Right kidney (tissue), 1 donor: ENCODE measurements around the gene CENATAC.
"Not testable (repeated sequence)": the region's sequence is repeated elsewhere in the genome, so short reads cannot be mapped to it uniquely, and the experiment has no call there.

Experiments
- DNase-seq: peaks from one replicate; pipeline ENCODE4 v3.0.0-alpha.2; 2016

The CENATAC gene

GRCh38 chr11:119025978-119026766, 28.2 kb downstream of the CENATAC start:
- DNase-seq = no peak

- no peak for DNase-seq
Observed at GRCh38 chr11:119026970-119027369, 29.0 kb downstream of the CENATAC start.

DNA sequence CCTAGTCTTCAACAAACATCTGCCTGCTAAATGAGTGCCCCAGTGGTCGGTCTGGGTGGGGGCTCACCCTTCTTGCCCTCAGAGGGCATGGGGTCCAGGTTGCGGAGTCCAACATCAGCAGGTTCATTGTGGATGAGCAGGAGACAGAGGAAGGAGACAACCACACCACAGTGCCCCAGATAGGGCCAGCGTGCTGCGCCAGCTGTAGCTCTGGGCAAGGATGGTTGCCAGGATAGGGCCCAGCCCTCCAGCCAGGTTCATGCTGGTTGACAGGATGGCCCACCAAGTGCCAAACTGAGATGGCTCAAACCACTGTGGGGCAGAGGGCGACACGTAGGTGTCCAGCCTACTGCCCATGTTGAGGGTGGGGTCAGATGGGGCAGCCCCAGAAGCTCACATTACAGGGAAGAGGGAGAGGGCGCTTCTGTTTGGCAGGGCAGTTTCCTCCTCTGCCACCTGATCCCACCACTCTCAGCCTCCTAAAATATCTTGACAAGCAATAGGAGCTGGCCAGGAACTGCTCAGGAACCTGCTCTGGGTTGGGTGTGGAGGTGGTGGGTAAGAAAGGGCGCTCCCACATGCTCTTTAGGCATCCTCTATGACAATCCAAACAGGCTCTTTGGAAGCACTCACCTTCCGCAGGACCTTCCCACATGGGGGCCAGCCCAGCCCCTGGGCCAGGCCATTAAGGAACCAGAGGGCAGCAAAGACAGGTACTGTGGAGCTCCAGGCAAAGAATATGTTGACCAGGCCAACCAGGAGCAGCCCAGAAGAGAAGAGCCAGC, 29.8 kb downstream of the CENATAC start:
- DNase-seq = no peak

- DNase-seq = no peak
Observed at GRCh38 chr11:119028346-119029068, 30.6 kb downstream of the CENATAC start.

GRCh38 chr11:119029069-119029339, 31.1 kb downstream of the CENATAC start:
- no peak for DNase-seq

DNA sequence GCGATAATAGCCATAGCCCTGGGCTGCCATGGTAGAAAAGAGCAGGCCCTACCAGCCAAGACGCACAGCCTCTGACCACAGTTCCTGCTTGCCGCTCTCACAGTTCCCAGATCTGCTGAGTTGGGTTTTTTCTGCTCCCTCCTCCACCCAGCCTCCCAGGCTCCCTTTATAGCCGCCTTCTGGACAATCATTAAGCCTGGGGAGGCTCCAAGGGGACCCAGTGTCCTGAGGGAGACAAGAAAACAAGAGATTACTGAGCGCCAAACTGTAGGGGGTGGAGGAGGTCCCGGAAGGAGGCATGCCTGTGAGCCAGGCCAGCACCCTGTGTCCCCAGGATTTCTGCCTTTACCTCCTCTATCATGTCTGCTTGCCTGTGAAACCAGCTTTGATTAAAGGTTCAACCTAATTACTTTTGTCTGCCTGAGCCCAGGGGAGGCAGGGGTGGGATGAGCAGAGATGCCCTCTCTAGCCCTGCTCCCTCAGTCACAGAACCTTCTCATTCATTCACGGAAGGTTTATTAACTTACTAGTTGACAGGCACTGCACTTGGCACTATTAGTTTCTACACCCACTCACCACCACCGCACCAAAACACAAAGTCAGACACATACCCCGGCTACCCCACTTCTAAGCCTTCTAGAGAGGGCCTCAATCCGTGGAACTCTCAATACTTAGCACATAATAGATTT, 31.5 kb downstream of the CENATAC start:
- peak; percentile 58 for DNase-seq

- DNase-seq = no peak
Observed at GRCh38 chr11:119030029-119030328, 32.0 kb downstream of the CENATAC start.

DNA sequence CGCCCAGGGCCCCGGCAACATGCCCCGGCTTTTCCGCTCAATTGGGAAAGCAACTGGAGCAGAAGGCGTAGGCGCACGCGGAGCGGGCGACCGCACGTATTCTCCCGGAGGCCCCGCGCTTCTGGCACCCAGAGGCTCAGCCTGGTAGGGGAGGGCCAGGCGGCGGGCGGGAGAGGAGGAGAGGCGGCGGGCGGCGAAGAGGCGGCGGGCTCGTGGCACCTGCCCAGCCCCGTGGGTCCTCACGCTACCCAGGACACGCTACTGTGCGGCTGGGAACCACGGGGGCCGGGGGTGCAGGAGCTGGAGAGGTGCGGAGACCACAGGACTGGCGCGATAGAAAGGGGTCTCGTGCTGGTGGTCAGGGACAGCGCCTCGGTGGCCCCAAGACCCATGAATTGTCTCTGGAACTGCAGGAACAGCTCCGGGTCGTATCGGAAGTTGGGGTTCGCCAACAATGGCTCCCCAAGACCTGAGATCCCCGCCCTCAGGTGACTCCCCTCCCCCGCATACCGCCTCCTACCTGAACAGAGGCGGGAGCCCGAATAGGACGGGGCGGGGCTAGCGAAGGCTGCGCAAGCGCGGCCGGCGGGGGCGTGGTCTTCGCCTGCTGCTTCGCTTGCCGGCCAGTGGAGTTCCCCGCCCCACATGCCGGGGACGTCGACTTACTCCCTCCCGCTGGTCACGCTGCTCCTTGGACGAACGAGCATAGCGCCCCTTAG, 32.5 kb downstream of the CENATAC start, which contains the start of gene SLC37A4:
Gene SLC37A4 (minus strand): TSS at position 549 of the 719 bp plus-strand sequence.
- DNase-seq = peak; percentile 86

GRCh38 chr11:119031912-119032280, 34.0 kb downstream of the CENATAC start:
- DNase-seq = no peak

DNA sequence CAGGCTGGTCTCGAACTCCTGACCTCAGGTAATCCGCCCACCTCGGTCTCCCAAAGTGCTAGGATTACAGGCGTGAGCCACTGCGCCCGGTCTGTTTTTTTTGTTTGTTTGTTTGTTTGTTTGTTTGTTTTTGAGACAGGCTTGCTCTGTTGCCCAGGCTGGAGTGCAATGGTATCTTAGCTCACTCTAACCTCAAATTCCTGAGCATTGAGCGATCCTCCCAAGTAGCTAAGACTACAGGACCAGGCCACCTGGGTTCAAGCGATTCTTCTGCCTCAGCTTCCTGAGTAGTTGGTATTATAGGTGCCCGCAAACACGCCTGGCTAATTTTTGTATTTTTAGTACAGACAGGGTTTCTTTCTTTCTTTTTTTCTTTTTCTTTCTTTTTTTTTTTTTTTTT, 35.5 kb downstream of the CENATAC start:
- not testable (repeated sequence) for DNase-seq

DNA sequence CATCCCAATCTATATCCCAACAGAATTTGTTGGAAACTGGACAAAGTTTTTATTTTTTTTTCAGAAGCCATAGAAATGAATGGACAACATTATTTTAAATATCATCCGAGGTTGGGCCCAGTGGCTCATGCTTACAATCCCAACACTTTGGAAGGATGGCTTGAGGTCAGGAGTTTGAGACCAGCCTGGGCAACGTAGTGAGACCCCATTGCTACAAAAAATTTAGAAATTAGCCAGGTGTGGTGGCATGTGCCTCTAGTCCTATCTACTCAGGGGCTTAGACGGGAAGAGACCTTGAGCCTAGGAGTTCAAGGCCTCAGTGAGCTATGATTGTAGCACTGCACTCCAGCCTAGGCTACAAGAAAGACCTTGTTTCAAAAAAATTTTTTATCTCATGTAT, 36.9 kb downstream of the CENATAC start:
- no peak for DNase-seq

GRCh38 chr11:119038884-119039283, 40.9 kb downstream of the CENATAC start:
- no peak for DNase-seq

- DNase-seq = not testable (repeated sequence)
Observed at GRCh38 chr11:119039471-119039870, 41.5 kb downstream of the CENATAC start.

DNA sequence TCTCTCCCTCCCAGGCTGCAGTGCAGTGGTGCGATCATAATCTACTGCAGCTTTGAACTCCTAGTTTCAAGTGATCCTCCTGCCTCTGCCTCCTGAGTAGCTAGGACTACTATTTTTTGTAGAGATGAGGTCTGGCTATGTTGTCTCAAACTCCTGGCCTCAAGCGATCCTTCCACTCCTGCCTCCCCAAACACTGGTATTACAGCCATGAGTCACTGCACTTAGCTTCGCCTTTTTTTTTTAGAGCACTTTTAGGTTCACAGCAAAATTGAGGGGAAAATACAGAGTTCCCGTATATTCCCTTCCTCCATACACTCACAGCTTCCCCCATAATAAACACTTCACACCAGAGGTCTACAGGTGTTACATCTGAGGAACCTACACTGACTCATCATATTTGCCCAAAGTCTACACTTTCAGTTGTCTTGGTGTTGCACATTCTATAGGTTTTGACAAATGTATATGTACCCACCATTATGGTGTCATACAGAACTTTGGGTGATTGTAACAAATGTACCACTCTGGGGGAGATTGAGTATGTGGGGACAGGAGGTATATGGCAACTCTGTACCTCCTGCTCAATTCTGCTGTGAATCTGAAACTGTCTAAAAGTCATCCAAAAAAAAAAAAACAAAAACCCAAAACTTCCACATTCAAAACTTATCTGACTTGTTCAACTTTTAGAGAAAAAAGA, 44.0 kb downstream of the CENATAC start:
- DNase-seq = no peak

- DNase-seq = no peak
Observed at GRCh38 chr11:119042927-119043326, 45.0 kb downstream of the CENATAC start.

DNA sequence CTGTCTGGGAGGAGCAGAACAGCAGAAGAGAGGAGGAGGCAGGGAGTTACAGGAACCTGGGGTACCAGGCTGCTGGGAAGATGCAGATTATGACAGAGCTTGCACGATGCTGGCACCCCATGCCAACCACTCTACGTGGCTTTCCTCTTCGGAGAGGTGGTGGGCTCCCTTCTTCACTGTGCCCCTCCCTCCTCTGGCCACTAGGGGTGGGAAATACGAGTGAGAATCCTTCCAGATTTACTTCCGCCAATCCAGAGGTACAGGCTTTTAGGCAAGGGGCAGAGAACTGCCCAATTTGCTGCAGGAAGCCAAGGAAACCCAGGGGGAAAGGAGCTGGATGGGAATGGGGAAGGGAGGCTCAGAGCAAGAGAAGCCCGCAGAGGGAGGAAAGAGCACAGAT, 46.8 kb downstream of the CENATAC start:
- no peak for DNase-seq

DNA sequence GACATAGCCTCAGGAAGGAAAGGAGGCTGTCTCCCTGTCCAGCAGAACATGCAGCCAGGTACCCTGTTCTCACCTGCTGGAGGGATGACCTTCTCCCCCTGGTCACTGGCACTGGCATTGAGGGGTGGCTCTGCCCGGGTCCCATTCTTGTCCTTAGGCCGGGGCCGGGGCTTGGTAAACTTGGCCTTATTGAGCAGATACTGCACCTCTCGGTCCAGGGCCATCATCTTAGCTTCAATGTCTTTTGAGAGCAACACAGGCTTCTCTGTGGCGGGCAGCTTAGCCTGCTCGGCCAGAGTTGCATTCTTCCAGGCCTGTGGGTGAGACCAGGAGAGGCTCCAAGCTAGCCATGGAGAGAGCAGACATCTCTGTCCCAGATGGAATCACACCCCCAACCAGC, 48.6 kb downstream of the CENATAC start:
- no peak for DNase-seq

DNA sequence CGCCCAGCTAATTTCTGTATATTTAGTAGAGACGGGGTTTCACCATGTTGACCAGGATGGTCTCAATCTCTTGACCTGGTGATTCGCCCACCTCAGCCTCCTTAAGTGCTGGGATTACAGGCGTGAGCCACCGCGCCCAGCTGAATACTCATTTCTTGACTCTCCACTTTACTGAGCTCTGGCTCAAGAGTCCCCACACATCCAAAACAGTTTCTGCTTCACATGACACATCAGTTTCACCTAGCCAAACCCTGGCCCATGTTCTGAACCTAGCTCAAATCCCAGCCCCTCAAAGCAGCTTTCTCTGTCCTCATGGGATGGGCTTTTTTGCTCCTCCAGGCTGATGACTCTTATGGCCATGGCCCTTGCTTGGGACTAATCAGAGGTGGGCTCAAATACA, 49.3 kb downstream of the CENATAC start:
- no peak for DNase-seq

GRCh38 chr11:119048644-119049043, 50.7 kb downstream of the CENATAC start:
- DNase-seq = no peak

DNA sequence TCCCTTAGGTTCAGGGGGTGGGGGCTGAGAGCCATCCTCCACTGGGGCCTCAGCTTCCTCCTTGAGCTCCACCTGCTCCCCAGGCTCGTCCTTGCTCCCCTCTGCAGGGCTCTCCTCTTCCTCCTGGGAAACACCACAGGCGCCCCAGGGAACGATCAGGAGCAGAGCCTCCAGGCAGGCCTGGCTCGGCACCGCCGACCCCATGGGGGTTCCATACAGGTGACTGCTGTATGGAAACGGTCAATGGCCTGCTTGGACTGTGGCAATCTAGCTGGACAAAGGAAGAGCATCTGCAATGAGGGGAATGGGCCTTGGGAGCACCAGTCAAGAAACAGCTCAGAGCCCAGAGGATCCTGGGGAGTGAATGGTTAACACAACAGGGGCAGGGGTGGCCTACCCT, 51.1 kb downstream of the CENATAC start:
- no peak for DNase-seq

DNA sequence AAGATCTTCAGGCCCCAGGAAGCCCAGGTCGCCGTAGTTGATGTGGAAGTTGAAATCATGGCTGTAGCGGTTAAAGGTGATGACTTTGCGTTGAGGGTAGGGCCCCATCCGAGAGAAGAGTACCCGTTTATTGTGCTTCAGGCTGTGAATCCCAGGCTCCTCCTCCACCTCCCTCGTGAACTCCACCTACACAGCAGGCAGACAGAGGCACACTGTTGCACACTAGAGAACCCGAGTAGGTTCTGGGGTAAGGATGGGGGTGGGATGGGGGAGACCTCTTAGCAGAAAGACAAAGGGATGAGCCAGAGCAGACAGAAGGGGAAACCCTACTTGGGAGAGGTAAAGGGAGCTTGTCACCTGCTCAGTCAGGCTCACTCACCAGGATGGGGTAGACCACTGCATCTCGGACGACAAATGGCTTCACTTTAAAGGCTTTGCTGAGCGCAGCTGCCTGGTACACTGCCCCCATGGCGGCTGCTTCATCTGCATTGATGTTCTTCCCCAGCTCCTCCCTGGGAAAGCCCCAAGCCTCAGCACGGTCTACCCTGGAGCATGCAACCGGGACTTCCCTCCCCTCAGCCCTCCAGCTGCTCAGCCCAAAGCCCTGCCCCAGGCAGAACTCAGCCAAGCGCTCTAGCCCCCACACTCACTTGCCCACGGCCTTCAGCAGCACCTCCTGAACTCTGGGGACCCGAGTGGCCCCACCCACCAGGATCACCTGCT, 53.7 kb downstream of the CENATAC start:
- DNase-seq = no peak
